GM21367 (cell line): ENCODE data around the gene DSCAM.

ENCODE experiments used
- ATAC-seq: cut with Tn5 transposase; IDR thresholded peaks from one replicate; pipeline ENCODE4 v1.9.1; 2021; ENCODE audit not compliant: unreplicated experiment

DSCAM gene

DNA sequence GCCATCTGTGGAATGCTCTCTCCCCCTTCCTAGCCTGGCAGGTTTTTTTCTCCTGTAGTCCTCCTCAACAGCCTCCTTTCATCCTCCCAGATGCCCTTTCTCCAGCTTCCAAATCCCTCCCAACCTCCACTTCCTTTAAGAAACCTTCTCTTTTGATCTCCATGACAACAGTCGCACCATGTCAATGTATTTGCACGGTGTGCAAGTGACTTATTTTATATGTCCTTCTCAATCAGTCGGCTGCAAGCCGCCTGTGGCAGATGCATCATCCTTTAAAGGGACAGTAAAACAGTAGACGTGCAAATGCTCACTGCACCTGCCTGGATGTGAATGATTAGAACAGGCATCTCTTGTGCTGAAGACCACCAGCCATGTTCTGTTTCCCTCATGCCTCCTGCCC, 694.5 kb downstream of the DSCAM start:
- ATAC-seq = no peak

DNA sequence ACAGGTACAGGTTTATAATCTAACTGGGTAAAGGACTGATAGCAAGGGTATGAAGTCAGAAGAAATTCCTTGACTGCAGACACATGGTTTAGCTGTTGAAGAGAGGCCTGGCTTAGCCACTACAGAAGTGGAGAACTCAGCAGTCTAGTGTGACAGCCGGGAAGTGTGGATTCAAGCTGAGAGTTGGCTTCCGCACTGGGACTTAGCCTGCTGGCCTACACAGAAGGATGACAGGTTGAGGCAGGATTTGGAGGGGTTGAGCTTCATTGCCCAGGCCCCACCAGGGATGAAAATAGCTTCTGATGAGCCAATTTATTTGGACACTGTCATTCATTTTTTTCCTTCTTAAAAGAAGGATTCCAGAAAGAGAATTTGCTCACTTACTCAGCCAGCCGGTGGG, 695.3 kb downstream of the DSCAM start:
- ATAC-seq = no peak

DNA sequence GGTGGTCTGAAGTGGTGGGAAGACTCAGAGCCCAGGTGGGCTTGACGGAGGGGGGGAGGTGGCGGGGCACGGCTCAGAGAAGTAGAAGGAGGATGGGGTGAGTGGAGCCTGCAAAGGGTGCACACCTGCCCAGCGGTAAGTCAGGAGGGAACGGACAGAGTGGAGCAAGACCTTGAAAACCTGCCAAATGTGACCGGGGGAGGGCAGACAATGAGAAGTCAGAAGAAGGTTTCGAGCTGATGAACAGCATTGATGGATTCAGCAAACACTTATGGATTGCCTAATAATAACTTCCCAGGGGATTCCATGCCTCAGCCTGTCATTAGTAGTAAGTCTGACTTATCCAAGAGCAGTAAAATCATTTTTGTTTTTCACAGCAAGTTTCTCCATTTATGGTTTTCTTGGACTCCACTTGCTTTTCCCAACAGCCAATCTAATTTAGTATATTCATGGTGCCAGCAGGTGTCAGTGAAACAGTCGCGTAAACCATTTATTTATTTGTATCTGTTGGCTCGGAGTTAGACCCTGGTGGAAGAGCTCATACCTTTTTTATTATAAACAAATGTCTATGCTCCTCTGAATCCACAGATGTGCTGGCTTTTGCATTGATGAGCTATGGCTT, 700.6 kb downstream of the DSCAM start:
- ATAC-seq = no peak

DNA sequence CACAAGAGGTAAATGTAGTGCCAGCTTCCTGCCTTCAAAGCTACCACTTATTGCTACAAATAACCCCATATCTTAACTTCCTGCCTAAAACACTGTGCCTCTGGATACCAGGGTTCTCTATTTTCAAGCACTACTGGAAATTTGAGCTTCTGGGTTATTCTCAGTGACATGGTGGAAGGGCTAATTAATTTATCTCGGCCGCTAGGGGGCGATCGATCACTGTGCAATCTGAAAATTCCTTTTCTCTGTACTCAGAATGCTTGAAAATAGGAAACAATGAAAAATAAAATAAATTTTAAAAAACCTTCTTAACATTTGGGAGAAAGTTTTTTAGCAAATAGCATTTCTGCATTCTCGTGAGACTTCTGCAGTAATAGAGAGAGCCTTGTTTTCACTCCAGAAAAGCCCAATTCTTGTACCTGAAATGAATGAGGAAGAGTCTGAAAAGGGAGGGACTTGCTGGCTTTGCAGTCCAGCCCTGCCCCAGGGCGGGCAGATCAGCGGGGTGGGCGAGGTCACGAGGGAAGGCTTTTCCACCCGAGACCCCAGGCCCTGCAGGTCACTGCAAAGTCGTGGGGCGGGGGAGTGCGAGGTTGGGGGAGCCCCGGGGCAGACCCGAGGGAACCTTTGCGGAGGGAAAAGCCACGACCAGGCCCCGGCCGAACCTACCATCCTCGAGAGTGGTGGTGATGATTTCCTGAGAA, 703.0 kb downstream of the DSCAM start:
- ATAC-seq = no peak

DNA sequence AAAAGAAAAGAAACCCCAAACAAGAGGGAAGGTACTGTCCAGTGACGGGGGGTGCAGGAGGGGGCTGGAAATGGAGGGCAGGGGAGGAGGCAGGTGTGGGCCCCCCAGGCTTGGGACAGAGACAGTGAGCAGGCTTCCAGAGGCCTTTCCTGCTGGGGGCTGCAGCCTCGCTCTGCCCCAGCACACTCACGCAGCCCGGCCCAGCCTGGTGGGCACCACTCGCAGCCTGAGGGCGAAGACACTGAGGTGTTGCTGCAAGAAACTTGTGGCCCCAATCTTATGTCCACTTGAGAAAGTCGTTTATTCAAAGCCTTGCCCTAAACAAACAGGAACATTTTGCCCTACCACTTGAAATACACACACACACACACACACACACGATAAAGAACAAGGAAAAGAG, 705.3 kb downstream of the DSCAM start:
- ATAC-seq = no peak

DNA sequence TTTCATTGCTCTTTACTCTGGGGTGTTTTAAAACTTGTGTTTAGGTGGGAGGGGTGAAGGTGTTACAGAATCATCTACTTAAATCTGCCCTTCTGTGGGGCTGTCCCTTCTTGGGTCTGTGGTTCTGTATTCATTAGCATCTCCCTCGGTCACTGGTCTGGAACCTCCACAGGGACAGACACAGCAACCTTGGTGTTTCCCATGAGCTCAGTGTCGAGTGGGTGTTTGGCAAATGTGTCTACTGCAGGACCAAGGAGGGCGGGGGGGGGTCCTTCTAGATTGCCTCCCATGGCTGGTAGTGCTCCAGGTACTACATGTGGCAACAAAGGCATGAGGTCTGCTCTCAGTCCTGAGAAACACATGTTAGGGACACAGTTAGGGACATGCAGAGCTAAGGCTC, 706.3 kb downstream of the DSCAM start:
- no peak for ATAC-seq

DNA sequence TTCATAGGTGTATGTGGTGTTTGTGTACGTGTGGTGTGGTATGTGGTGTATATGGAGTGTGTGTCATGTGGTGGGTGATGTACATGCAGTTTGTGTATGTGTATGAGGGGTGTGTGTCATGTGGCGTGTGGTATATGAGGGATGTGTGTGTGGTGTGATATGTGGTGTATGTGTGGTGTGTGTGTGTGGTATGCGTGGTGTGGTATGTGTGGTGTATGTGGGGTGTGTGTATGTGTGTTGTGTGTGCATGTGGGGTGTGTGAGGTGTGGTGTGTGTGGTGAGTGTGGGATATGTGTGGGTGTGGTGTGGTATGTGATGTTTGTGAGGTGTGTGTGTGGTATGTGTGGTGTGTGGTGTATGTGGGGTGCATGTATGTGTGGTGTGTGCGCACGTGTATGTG, 707.3 kb downstream of the DSCAM start:
- no peak for ATAC-seq

DNA sequence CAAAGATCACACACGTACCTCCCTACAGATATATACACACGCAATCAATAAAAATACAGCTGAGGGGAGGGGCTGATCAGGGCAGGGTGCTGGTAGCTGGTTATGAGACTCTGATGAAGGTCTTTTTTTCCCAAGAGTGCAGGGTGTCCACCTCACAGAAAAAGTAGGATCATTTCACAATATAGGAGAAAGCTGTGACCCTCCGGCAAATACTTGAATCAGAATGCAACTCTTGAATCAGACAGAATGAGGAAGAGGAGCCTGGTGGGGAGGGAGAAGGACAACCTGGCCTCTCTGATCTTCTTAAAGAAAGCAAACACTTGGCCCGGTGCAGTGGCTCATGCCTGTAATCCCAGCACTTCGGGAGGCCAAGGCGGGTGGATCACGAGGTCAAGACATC, 710.4 kb downstream of the DSCAM start:
- no peak for ATAC-seq

DNA sequence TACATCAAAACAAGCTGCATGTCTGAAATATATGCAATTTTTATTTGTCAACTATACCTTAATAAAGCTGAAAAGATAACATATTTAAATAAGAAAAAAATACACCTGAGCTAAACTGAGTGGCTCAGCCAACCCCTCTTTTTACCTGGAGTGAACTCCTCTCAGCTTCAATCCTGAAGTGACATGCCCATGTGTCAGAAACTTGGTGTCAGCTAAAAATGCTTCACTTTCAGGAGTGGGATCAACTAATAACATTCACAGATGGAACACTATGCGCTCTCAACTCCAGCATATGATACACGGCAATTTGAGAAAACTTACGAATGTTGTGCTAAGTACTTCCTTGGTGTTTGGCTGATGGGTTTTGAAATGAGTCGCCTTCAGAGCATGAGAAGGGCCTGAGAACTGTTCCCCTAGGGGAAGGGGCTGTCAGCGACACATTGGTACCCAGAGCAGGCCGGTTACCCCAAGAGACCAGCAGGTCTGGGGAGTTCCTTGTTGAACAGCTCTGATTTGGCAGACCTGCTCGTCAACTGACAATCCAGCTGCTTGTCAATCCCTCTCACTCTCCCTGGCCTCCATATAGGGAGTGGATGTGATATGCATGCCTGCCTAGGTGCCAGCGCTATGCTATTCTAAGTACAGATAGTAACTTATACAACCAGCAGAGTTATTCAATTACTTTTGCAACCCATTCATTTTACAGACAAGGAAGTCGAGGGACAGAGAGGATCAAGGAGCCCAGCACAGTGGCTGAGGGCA, 712.0 kb downstream of the DSCAM start:
- no peak for ATAC-seq

DNA sequence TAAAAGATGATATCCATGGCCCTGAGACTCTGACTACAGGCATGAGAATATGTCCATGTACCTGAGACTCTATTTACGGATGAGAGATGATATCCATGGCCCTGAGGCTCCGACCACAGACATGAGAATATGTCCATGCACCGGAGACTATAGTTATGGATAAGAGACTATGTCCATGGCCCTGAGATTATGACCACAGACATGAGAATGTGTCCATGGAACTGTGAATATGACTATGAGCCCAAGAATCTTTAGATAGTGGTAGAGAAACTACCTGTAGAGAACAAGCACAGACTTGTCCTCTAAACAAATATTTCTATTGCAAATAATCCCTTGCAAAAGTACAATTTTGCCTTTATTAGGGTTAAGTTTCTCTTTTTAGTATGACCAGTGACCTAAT, 716.5 kb downstream of the DSCAM start:
- no peak for ATAC-seq

DNA sequence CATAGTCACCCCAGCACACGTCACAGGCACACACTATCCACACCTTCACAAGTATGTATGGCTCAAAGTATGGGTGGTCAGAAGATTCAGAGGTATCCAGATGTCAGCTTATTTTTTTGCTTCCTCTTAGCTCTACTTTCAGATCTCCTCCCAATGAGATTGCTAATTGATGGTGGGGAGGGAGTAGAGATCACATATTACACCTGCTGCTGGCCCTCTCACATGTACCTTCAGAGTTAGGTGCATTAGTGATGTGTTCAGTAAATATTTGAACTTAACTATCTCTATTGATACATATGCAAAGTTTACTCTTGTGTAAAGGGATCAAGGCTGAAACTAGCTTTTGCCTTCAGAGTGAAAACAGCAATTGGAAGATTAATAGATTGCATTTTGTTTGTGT, 717.1 kb downstream of the DSCAM start:
- no peak for ATAC-seq

DNA sequence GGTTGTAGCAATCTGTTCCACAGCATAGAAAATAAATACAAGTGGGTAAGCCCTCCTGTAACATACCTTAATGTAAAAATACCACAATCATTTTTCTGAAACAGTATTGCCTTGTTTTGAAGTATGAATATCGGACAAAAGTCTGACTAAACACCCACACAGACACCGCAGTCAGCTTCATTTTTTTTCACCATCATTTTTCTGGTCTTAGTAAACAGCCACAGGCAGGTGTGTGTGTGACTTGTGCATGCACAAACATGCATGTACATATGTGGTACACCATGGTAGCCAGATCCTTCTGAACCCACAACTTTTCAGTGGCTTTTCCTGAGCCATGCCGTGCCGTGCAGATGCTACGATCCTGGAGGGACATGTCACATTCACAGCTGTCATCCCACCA, 718.1 kb downstream of the DSCAM start:
- ATAC-seq = no peak

DNA sequence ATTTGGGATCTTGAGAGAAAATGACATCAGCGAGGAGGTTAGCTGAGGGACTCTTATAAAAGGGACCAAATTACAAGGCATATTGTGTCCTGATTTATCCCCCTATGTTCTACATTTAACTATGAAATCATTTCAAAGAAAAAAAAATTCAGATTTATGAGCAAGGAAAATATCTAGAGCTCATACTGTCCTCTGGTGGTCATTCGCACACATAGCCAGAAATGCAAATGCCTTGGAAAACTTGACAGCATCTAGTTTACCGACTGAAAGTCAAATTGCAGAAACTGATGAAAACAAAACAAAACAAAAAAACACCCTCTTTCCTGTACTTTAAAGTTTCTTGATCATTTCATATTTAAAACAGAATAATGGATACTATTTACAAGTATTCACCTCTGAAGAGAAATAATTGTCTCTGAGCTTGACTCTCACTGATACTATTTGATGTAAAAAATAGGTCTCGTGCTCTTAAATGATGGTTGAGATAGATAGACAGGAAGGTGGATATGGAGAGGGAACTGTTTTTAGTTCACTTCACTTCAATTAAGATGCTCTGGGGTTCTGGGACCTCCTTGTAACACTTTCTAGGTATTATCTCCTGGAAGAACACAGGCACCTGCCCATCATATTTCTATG, 725.9 kb downstream of the DSCAM start:
- ATAC-seq = no peak

DNA sequence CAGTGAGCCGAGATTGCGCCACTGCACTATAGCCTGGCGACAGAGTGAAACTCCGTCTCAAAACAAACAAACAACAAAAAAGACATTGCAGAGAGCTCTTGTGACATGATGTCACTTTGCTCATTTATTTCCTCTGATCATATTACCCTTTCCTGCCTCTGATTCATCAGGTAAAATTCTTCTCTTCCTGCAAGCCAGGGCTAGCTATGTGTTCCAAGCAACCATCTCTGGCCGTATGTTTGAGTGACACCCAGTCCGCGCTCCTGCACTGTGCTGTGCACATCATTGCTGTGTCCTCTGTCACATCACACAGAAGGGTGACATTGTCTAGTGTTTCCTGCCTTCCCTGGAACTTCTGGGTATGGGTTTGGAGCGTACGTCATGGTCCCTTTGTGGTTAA, 728.4 kb downstream of the DSCAM start:
- no peak for ATAC-seq

DNA sequence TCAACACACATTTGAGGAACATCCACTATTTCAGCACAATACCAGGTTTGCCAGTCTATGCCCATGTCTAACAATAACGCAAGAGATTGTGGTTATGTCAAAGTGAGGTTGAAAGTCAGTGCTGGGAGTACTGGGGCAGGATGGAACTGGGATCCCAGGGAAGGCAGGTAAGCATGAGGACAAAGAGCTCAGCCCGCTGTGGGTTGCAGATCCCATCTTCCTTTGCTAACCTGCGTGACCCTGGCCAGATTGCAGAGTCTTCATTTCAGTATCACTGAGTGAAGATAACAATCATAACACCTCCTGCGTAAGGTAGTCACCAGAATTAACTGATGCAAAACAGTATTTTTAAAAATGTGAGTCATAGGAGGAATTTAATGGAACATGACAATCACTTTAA, 729.7 kb downstream of the DSCAM start:
- ATAC-seq = no peak

DNA sequence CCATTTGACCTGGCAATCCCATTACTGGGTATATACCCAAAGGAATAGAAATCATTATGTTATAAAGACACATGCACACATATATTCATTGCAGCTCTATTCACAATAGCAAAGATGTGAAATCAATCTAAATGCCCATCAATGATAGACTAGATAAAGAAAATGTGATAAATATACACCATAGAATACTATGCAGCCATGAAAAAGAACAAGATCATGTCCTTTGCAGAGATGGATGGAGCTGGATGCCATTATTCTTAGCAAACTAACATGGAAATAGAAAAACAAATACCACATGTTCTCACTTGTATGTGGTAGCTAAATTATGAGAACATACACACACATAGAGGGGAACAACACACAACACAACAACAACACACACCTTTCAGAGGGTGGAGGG, 731.2 kb downstream of the DSCAM start:
- ATAC-seq = no peak

DNA sequence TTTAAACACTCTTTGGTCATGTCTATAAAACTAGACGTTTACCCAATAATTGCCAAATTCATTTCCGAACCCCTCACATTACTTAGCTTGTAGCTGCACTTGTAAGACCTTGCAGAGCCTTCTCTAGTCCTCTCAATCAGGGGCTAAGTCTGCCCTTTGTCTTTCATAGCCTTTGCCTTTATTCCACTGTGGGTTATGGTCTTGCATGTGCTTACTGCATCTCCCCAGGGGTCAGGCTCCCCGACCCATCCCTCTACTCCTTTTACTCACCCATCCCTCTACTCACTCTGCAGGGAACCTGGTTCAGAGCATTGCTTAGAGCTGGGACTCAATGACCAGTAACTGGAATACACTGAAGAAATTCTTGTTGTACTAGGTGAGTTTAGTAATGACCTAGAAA, 744.3 kb downstream of the DSCAM start:
- no peak for ATAC-seq

DNA sequence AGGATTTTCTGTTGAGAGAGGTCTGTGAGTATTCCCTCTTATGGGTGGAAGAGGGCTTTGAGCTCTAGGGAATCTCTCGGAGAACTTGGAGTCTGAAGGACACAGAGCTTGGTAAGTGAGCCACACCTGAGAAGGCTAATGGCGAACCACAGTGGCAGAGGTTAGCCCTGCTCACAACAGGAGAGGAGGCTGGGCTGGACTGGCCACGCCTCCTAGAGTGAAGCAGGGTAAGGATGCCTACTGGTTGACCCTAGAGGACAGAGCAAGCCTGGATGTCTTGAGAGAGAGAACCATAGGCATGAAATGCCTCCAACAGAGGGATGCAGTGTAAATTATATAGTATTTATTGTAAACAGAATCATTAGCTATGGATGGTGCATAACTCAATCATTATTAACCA, 747.1 kb downstream of the DSCAM start:
- ATAC-seq = no peak

DNA sequence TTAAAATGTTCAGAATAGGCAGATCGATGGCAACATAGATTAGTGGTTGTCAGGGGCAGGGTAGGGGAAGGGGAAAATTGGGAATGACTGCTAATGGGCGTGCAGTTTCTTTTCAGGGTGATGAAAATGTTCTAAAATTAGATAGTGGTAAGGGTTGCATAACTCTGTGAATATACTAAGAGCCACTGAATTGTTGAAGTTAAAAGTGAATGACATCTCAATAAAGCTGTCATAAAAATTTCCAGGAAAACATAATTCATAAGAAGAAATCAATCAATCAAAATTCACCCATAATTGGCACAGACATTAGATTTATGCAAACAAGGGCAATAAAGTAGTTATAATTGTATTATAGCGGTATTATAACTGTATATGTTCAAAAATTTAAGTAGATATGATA, 751.5 kb downstream of the DSCAM start:
- ATAC-seq = no peak

DNA sequence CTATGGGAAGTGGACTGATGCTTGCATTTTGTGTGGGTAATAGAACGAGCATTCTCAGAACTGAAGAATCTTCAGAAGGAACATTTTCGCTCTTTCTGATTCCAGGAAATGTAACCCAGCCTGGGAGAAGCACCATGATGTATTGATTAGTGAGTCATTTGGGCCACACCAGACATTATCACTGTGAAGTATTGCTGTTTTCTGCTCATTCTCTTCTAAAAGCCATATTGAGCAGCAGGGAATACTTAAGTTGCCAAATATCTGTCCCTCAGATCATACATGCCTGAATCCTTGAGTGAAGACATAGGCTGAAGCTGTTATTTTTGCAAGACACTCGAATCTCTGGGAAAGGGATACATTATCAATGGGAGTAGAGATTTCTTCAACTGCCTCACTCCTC, 766.6 kb downstream of the DSCAM start:
- ATAC-seq = no peak

DNA sequence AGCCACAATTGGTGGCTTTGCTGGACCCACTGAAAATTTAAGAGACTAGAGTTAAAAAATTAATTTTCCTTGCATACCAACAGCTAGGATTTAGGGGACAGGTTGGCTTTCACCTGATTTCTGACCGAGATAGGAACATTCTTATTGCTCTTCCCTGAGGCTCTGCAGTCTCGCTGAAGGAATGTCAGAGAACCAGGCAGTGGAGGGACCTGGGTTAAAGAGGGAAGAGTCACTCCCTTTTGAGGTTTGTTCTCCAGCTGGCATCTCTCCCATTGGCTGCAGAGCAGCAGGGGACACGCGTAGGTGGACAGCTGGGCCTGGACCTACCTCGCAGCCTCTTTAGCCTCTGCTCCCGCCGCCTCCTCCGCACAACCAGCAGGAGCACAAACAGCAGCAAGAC, 772.2 kb downstream of the DSCAM start:
- ATAC-seq = no peak

DNA sequence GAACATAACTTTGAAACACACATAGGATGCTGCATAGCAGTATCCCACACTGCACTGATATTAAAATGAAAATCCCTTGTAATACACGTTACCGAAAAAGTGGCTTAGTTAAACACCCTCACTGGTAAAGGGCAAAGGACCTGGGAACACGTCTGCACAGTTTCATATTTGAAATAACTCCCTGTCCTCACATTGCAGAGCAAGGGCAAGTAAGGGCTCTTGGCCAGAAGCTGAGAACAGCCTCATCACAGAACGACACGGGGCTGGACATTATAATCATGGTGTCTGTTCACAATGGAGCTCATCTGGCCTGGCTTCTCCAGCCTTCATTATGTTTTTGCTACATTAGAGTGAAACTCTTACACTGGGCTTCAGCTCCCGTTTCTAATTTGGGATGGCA, 772.8 kb downstream of the DSCAM start:
- ATAC-seq = no peak
